ENCODE data around the gene FAM131C.
"Not testable (repeated sequence)": the region's sequence is repeated elsewhere in the genome, so short reads cannot be mapped to it uniquely, and the experiment has no call there.

The FAM131C gene

DNA sequence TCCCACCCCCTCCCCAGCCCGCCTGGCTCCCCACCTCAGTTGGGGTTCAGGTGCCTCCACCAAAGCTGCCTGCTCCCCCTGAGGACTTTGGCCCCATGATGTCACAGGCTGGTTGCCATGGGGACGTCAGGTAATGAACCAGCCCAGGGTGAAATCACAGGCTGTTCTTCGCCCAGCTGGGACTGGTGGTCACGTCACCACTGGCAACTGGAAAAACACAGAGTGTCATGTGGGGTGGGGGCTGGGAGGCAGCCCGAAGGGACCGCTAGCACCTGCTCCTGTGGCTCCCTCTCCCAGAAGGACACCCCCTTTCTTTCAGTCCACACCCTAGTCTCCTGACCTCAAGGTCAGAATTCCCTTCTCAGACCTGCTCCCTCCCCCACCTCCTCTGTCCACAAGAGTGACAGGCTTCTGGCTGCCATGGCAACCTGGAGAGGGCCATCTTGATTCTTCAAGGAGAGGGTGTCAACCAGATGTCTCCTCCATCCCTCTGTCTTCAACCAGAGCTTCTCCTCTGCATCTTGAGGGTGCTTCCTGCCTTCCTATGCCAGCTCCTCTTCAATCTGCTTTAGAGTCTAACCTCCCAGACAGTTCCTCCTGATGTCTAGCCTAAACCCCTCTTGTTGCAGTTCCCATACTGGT, 6.2 kb downstream of the FAM131C start:
- TF ChIP-seq, protein P1, sequence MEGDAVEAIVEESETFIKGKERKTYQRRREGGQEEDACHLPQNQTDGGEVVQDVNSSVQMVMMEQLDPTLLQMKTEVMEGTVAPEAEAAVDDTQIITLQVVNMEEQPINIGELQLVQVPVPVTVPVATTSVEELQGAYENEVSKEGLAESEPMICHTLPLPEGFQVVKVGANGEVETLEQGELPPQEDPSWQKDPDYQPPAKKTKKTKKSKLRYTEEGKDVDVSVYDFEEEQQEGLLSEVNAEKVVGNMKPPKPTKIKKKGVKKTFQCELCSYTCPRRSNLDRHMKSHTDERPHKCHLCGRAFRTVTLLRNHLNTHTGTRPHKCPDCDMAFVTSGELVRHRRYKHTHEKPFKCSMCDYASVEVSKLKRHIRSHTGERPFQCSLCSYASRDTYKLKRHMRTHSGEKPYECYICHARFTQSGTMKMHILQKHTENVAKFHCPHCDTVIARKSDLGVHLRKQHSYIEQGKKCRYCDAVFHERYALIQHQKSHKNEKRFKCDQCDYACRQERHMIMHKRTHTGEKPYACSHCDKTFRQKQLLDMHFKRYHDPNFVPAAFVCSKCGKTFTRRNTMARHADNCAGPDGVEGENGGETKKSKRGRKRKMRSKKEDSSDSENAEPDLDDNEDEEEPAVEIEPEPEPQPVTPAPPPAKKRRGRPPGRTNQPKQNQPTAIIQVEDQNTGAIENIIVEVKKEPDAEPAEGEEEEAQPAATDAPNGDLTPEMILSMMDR (IDR thresholded peaks at IDR 0.05; ENCODE audit: low read depth, low read length): no peak
- in situ Hi-C loops (cut with HindIII; ENCODE audit: low sequenced_read_pairs): no loop called here

DNA sequence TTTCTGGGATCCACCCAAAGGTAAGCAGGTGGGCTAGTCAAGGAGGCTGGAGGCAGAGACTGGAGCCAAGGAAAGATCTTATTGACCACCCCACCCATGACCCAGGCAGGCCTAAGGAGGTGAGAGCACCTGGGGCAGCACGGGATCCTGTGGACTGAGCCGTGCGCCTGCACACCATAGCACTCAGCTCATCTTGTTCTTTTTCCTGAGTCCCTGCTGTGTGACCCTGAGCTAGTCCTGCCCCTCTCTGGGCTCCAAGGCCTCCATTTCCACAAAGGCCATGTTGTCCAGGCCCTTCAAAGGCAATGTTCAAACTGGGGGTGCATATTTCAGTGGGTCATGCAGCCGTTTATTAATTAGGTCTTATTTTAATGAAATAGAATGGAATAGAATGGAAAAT, 7.2 kb downstream of the FAM131C start:
- DNase-seq (ENCODE audit: low read depth, low spot score): no peak
- TF ChIP-seq, protein P1 (IDR thresholded peaks at IDR 0.05; ENCODE audit: low read depth, low read length): no peak
- in situ Hi-C loops (cut with HindIII; ENCODE audit: low sequenced_read_pairs): no loop called here
- no peak overlapping the region for H3K4me3 ChIP-seq (ENCODE audit: low read depth, low read length)

More for the DNA sequence above, 6.2 kb downstream of the FAM131C start:
- no peak overlapping the region for H3K4me3 ChIP-seq (ENCODE audit: low read depth, low read length)
- peak; percentile 12 for DNase-seq (ENCODE audit: low read depth, low spot score)

DNA sequence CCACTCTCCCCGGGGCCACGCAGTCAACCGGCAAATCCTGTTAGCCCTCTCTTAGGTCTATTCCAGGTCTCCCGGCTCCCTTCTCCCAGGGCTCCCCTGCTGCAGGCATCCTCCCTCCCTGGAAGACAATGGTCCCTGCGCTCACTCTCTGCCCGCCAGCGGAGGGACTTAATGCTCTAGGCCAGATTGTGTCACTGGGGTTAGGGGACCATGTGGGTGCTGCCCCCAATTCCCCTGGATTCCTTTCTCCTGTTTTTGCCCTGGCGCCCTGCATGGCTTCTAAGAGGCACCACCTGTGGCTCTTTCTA, 8.2 kb downstream of the FAM131C start:
- no peak overlapping the region for H3K4me3 ChIP-seq (ENCODE audit: low read depth, low read length)

DNA sequence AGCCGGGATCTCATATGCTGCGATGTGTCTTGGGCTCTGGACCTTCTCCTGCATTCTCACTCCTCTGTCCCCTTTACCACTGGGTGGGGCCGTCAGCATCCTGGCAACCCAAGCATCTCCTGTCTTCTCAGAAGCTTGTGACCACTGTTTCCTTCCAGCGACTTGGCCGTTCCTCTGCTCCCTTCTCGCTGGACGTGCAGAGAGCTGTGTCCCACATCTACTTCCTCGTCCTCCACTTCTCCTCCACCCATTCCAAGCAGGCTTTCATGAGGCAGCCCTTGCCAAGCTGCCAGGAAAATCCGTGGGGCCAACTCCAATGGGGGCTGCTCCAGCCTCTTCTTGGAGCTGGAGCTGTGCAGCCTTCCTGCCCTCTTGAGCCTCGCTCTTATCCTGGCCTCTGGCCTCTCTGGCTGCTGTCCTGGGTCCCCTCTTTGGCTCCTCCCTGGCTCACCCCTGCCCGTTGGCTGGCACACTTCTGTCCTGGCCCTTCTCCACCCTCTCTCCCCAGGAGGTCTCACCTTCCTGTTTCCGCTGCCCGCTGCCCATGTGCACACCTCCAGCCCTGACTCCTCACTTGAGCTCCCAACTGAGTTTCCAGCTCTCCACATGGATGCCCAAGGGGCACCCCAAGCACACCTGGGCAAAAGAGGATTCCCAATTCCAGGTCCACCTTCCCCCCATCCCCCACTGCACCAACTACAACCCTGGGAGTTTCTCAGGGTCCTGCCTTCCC, 8.7 kb downstream of the FAM131C start:
- TF ChIP-seq, protein P1 (IDR thresholded peaks at IDR 0.05; ENCODE audit: low read depth, low read length): peak; percentile 20
- no peak overlapping the region for H3K4me3 ChIP-seq (ENCODE audit: low read depth, low read length)
- DNase-seq (ENCODE audit: low read depth, low spot score): peak; percentile 16
- in situ Hi-C loops (cut with HindIII; ENCODE audit: low sequenced_read_pairs): no loop called here

More for the DNA sequence above, 8.2 kb downstream of the FAM131C start:
- TF ChIP-seq, protein P1 (IDR thresholded peaks at IDR 0.05; ENCODE audit: low read depth, low read length): no peak
- in situ Hi-C loops (cut with HindIII; ENCODE audit: low sequenced_read_pairs): no loop called here
- no peak for DNase-seq (ENCODE audit: low read depth, low spot score)

DNA sequence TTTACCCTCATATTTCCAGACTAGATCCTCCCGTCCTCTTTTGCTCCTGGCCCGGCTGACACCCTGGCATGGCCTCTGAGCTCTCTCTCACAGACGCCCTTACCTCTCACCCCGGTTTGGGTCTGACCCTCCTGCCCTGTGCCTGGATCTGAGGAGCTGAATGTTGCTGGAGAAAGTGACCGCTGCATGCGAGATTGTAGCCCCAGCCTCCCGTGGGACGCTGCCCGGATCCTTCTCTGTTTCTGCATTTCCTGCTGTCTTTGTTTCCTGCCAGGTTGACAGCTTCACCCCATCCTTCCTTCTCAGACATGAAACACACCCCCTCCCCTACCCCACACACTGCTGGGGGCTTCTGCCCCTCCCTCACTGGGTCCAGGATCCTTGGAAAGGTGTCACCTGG, 9.5 kb downstream of the FAM131C start:
- TF ChIP-seq, protein P1 (IDR thresholded peaks at IDR 0.05; ENCODE audit: low read depth, low read length): no peak
- no peak for DNase-seq (ENCODE audit: low read depth, low spot score)
- in situ Hi-C loops (cut with HindIII; ENCODE audit: low sequenced_read_pairs): no loop called here
- H3K4me3 ChIP-seq (ENCODE audit: low read depth, low read length): no peak overlapping the region

DNA sequence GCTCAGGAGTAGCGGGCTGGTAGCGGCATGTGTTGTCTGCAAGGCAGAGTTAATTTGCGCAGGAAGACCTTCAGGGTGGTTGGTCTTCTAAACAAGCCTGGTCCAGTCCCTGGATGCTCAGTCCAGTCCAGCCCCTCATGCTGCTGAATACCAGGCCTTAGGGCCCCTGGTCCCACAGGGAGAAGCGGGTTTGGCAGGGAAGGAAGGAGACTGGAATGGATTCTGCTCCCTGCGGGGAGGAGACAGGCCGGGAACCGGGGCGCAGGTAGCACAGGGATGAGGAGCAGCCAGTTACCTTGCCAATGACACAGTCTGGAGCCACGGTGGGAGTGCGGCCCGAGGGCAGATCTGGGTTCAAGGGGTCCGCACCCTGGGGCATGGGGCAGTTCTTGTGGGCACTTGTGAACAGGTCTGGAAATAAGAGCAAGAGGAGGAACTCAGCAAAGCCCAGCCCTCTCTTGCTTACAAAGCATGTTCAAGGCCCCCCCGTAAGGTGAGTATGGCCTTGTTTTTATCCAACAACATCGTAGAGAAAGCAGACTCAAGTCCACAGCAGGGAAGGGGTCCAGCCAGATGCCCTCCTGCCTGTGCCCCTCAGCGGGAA, 10.1 kb downstream of the FAM131C start:
- TF ChIP-seq, protein P1 (IDR thresholded peaks at IDR 0.05; ENCODE audit: low read depth, low read length): no peak
- in situ Hi-C loops (cut with HindIII; ENCODE audit: low sequenced_read_pairs): no loop called here
- no peak for DNase-seq (ENCODE audit: low read depth, low spot score)
- no peak overlapping the region for H3K4me3 ChIP-seq (ENCODE audit: low read depth, low read length)

DNA sequence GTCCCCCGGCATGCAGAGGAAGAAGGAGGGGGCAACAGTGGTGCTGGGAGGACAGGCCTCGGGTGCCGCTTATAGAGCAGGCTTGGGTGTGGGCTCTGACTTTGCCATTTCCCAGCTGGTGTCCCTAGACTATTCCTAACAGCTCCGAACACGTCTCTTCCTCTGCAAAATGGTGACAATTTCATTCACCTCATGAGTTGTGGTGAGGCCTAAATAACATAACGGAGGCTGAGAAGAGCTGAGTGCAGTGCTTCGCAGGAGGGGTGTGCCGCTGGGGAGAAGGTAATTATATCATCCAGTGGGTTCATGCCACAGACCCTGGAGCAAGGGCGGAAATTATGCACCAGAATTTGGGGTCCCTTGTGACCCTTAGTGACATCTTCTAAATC, 10.8 kb downstream of the FAM131C start:
- DNase-seq (ENCODE audit: low read depth, low spot score); in situ Hi-C loops (cut with HindIII; ENCODE audit: low sequenced_read_pairs); H3K4me3 ChIP-seq (ENCODE audit: low read depth, low read length): not testable (repeated sequence)

DNA sequence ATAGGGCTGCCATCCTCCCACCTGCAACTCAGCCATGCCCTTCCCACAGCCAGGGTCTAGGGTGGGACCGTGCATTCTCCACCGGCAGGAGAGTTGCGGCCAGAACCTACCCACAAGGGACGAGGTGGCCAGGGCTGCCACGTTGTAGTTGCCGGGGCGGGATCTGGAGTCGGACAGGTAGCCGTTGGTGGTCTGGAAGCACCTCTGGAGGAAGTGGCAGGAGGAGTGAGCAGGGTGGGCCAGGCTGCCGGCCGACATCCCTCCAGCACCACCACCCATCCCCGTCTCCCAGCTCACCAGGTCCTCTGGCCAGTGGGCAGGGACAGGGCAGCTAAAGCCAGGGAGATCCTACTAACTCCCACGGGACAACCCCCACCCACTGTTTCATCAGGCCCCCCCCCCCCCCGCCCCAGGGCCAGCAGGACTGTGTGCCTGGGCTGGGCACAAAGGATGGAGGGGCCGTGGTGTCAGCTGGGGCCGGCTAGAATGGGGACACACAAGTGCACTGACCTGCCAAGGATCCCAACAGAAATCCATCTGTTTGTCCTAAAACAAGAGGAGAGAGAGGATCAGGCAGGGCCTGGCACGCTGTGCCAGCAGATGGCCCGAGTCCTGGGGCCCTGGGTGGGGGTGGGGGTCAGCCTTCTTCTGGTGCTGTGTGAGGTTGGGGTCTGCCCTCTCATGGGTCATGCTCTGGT, 11.3 kb downstream of the FAM131C start:
- in situ Hi-C loops (cut with HindIII; ENCODE audit: low sequenced_read_pairs); DNase-seq (ENCODE audit: low read depth, low spot score); H3K4me3 ChIP-seq (ENCODE audit: low read depth, low read length): not testable (repeated sequence)

Measured in astrocyte of the spinal cord (primary cell).